Measurements from ENCODE around the gene ROR1. TPM values are rescaled to one million over a fixed set of nuclear protein-coding genes. Genes with fewer than 3 reads are reported as not detected.

The ROR1 gene
- total and polyA plus RNA-seq, 2 donors (not counting 1 experiment from before 2014, with no cell fraction given), result 0.46 to 16.0 TPM

GRCh38 chr1:64179588-64179987 lies 405.8 kb downstream of the ROR1 start:
- Histone ChIP-seq H3K4me2 (replicated peaks; ENCODE audit: low read depth, low read length, poor library complexity, severe bottlenecking) (no peak overlapping the region), H3K36me3 (replicated peaks in 1 of 2; ENCODE audit: control extremely low read depth in 1 of 2, control insufficient read depth in 1 of 2, extremely low read depth in 1 of 2, insufficient read depth in 2 of 2, low read length in 1 of 2) (no peaks in the 10 kb centered on the region), H3K27me3 (replicated peaks in 1 of 4; ENCODE audit: control extremely low read depth in 1 of 4, control insufficient read depth in 3 of 4, insufficient read depth in 4 of 4, low read length in 3 of 4) (no peaks in the 10 kb centered on the region), H3K4me1 (ENCODE audit: control insufficient read depth in 2 of 2, insufficient read depth in 2 of 2, low read length in 2 of 2) (peaks cover 3 to 4% of the 10 kb centered on the region in 2 donors), H3K79me2 (ENCODE audit: control insufficient read depth, insufficient read depth, low read length) (no peaks in the 10 kb centered on the region), H3K9me3 (ENCODE audit: control extremely low read depth in 1 of 3, control insufficient read depth in 2 of 3, insufficient read depth in 1 of 3, low read length in 2 of 3) (no peaks in the 10 kb centered on the region), H3K4me3 (ENCODE audit: control extremely low read depth in 1 of 5, extremely low read depth in 1 of 5, insufficient read depth in 1 of 5, low read depth in 2 of 5, low read length in 4 of 5) (no peak overlapping the region), H3K9ac (ENCODE audit: low read length) (no peak overlapping the region), H4K20me1 (ENCODE audit: control insufficient read depth, insufficient read depth, low read length, poor library complexity, severe bottlenecking) (no peaks in the 10 kb centered on the region), H2AFZ (ENCODE audit: insufficient read depth, low read depth, low read length, poor library complexity, severe bottlenecking) (no peak overlapping the region), H3K27ac (ENCODE audit: low read length in 2 of 2) (no peak overlapping the region)
- H3K4me3 Mint-ChIP-seq, result no peak overlapping the region
- no peak for TF ChIP-seq CTCF (IDR thresholded peaks at IDR 0.05)
- no peak for TF ChIP-seq EZH2 (IDR thresholded peaks at IDR 0.05; ENCODE audit: borderline replicate concordance, insufficient read depth, low read depth, low read length, poor library complexity, severe bottlenecking)
- no peaks in the 10 kb centered on the region for H3K9me3 Mint-ChIP-seq (ENCODE audit: insufficient read depth)
- DNase-seq (no peak), ATAC-seq (ENCODE audit: low read depth) (no peak)
- H3K27ac Mint-ChIP-seq, result no peak overlapping the region
- 100% methylated on average over 2 of the region's 4 CpGs for WGBS (ENCODE audit: insufficient coverage)
- H3K27me3 Mint-ChIP-seq, result peaks cover 8% of the 10 kb centered on the region
- ChIA-PET POLR2A (no interaction called here), CTCF (no interaction called here)
- intact Hi-C loops (cut with micrococcal nuclease), result no loop called here
- H3K4me1 Mint-ChIP-seq, result peaks cover 5% of the 10 kb centered on the region

GRCh38 chr1:64182207-64182606 lies 408.4 kb downstream of the ROR1 start:
- Histone ChIP-seq H3K9ac (ENCODE audit: low read length) (no peak overlapping the region), H2AFZ (ENCODE audit: insufficient read depth, low read depth, low read length, poor library complexity, severe bottlenecking) (no peak overlapping the region), H3K9me3 (ENCODE audit: control extremely low read depth in 1 of 3, control insufficient read depth in 2 of 3, insufficient read depth in 1 of 3, low read length in 2 of 3) (no peaks in the 10 kb centered on the region), H4K20me1 (ENCODE audit: control insufficient read depth, insufficient read depth, low read length, poor library complexity, severe bottlenecking) (no peaks in the 10 kb centered on the region), H3K4me2 (replicated peaks; ENCODE audit: low read depth, low read length, poor library complexity, severe bottlenecking) (no peak overlapping the region), H3K4me3 (ENCODE audit: control extremely low read depth in 1 of 5, extremely low read depth in 1 of 5, insufficient read depth in 1 of 5, low read depth in 2 of 5, low read length in 4 of 5) (no peak overlapping the region), H3K79me2 (ENCODE audit: control insufficient read depth, insufficient read depth, low read length) (no peaks in the 10 kb centered on the region), H3K27me3 (replicated peaks in 1 of 4; ENCODE audit: control extremely low read depth in 1 of 4, control insufficient read depth in 3 of 4, insufficient read depth in 4 of 4, low read length in 3 of 4) (no peaks in the 10 kb centered on the region), H3K4me1 (ENCODE audit: control insufficient read depth in 2 of 2, insufficient read depth in 2 of 2, low read length in 2 of 2) (peaks cover 3 to 4% of the 10 kb centered on the region in 2 donors), H3K36me3 (replicated peaks in 1 of 2; ENCODE audit: control extremely low read depth in 1 of 2, control insufficient read depth in 1 of 2, extremely low read depth in 1 of 2, insufficient read depth in 2 of 2, low read length in 1 of 2) (no peaks in the 10 kb centered on the region), H3K27ac (ENCODE audit: low read length in 2 of 2) (no peak overlapping the region)
- Mint-ChIP-seq H3K9me3 (ENCODE audit: insufficient read depth) (no peaks in the 10 kb centered on the region), H3K4me3 (no peak overlapping the region), H3K27me3 (peaks cover 8% of the 10 kb centered on the region), H3K27ac (no peak overlapping the region), H3K4me1 (peaks cover 5% of the 10 kb centered on the region)
- no CpG with 5 or more reads among the region's 2 CpGs for WGBS (ENCODE audit: insufficient coverage)
- CTCF ChIA-PET, result no interaction called here
- no peak for TF ChIP-seq EZH2 (IDR thresholded peaks at IDR 0.05; ENCODE audit: borderline replicate concordance, insufficient read depth, low read depth, low read length, poor library complexity, severe bottlenecking)
- no peak for TF ChIP-seq CTCF (IDR thresholded peaks at IDR 0.05)
- ATAC-seq (ENCODE audit: low read depth) (no peak), DNase-seq (no peak)
- intact Hi-C loops (cut with micrococcal nuclease), result no loop called here
- POLR2A ChIA-PET, result no interaction called here
